PFSK-1 (cell line): ENCODE data around the gene SERPINI1.

Experiments
- FOXP2 ChIP-seq: optimal IDR thresholded peaks from 2 replicates; pipeline ENCODE3; 2011; ENCODE audit warnings: borderline replicate concordance, control low read depth, inconsistent platforms; ENCODE audit not compliant: insufficient read depth; ENCODE audit errors: extremely low read length, extremely low read depth
- POLR2AphosphoS5 ChIP-seq: IDR thresholded peaks from 2 replicates; pipeline ENCODE4 v1.6.1; 2012; ENCODE audit warnings: low read depth, mild to moderate bottlenecking, control low read depth, low read length, moderate library complexity
- SIN3A ChIP-seq: IDR thresholded peaks from 2 replicates; pipeline ENCODE4 v1.6.1; 2012; ENCODE audit warnings: mild to moderate bottlenecking, low read length, moderate library complexity, borderline replicate concordance; ENCODE audit not compliant: insufficient read depth
- TAF1 ChIP-seq: IDR thresholded peaks from 2 replicates; pipeline ENCODE4 v1.6.1; 2012; ENCODE audit warnings: low read length, control low read depth, borderline replicate concordance; ENCODE audit not compliant: insufficient read depth
- TF ChIP-seq, protein P1 (sequence below), 2 experiments: IDR thresholded peaks; 2 replicates each; pipeline versions ENCODE4 v1.6.1 to v1.8.0; 2011 to 2012; ENCODE audit warnings: low read depth in 2 of 2, low read length in 2 of 2, control low read depth in 1 of 2, inconsistent platforms in 1 of 2, mild to moderate bottlenecking in 1 of 2, moderate library complexity in 1 of 2; ENCODE audit not compliant: insufficient read depth in 1 of 2

SERPINI1 gene

DNA sequence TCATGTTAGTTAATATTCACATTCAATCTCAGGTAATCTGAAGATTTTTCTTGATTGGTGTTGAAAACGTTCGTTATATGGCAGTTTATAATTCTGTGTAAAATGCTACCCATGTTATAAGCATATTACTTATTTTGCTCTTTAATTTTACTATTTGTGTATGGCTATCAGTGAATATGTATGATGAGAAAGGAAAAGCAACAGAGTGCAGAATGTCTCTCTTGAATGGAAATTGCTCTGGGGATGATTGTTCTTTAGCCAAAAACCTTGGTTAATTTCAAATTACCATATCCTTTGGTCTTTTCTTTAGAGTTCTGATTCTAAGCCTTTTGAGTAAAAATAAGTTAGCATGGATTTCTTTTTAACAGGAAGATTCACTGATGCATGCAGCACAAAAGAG, 2.5 kb downstream of the SERPINI1 start:
- TF ChIP-seq, protein P1, sequence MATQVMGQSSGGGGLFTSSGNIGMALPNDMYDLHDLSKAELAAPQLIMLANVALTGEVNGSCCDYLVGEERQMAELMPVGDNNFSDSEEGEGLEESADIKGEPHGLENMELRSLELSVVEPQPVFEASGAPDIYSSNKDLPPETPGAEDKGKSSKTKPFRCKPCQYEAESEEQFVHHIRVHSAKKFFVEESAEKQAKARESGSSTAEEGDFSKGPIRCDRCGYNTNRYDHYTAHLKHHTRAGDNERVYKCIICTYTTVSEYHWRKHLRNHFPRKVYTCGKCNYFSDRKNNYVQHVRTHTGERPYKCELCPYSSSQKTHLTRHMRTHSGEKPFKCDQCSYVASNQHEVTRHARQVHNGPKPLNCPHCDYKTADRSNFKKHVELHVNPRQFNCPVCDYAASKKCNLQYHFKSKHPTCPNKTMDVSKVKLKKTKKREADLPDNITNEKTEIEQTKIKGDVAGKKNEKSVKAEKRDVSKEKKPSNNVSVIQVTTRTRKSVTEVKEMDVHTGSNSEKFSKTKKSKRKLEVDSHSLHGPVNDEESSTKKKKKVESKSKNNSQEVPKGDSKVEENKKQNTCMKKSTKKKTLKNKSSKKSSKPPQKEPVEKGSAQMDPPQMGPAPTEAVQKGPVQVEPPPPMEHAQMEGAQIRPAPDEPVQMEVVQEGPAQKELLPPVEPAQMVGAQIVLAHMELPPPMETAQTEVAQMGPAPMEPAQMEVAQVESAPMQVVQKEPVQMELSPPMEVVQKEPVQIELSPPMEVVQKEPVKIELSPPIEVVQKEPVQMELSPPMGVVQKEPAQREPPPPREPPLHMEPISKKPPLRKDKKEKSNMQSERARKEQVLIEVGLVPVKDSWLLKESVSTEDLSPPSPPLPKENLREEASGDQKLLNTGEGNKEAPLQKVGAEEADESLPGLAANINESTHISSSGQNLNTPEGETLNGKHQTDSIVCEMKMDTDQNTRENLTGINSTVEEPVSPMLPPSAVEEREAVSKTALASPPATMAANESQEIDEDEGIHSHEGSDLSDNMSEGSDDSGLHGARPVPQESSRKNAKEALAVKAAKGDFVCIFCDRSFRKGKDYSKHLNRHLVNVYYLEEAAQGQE (IDR thresholded peaks at IDR 0.05; ENCODE audit: insufficient read depth in 1 of 2, low read depth in 2 of 2, low read length in 2 of 2), result no peak

DNA sequence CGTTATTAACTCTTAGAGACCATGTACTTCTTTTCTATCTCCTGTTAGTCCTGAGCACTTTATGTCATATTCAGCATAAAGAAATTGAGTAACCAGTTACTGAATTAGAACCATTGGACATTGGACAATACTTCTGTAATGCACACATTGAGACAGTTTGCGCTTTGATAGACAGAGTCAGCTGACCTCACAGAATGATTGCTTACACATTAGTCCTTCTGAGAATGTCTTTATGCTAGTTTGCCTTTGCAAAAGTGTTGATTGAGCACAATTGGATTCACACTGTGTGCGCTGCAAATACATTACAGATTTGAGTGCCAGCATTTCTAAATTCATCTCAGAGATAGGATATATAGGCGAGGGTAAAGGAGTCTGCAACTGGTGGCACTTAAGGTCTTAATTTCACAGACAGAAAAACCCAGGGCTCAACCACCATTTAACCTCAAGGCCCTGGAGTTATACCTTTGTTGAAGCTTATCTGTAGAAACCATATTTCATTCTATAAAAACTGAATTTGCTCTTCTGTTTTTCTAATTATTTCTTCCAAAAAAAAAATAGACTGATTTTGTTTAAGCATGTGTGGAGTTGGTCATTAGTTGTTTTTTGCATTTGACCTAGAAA, 3.8 kb downstream of the SERPINI1 start:
- TF ChIP-seq FOXP2 (no peak), POLR2AphosphoS5 (no peak), TAF1 (no peak), SIN3A (no peak)
- TF ChIP-seq, protein P1 (IDR thresholded peaks at IDR 0.05; ENCODE audit: insufficient read depth in 1 of 2, low read depth in 2 of 2, low read length in 2 of 2), result no peak

DNA sequence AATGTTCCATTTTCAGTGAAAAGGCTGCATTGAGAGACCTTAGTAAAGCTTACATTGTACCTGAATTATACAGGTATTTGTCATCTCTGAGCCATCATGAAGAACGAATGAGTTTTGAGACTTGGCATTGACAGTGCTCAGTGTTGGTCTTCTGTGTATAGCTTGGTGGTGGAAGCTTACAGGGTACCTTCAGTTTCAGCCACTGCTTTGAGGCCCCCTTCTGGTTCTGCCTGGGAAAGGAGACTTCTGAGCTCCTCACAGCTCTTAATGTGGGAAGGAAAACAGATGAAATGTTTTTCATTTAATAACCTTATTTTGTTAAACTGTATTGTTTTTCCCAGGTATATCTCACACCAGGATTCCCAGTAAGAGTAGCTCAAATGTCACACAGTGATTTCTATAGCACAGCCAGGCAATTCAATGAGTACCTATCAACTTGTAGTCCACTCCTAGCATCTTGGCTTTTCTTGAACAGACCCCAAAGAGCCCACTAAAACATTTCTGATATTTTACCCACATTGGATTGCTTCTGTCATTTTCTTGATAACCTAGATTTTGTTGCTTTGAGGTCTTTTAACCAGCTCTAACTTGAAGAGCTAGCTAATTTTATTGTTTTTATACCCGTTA, 5.6 kb downstream of the SERPINI1 start:
- no peak for TF ChIP-seq TAF1
- no peak for TF ChIP-seq POLR2AphosphoS5
- no peak for TF ChIP-seq FOXP2
- no peak for TF ChIP-seq SIN3A
- TF ChIP-seq, protein P1 (IDR thresholded peaks at IDR 0.05; ENCODE audit: insufficient read depth in 1 of 2, low read depth in 2 of 2, low read length in 2 of 2), result no peak

DNA sequence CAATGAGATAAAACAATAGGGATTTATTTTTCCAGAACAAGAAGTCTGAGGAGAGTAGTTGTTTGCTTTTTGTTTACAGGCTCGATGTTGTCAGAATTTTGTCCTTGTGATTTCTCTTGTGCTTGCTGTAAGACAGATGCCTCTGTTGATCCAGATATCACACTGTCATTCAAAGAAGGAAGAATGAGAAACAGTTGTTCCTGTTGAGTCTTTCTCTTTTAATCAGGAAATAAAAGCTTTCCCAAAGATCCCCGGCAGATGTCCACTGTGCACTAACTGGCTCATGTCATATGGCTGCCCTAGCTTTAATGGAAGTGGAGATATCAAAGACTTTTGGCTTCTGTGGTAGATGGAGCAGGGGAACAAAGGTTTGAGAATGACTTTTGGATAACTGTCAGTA, 6.8 kb downstream of the SERPINI1 start:
- TF ChIP-seq TAF1 (no peak), POLR2AphosphoS5 (no peak)
- TF ChIP-seq, protein P1 (IDR thresholded peaks at IDR 0.05; ENCODE audit: insufficient read depth in 1 of 2, low read depth in 2 of 2, low read length in 2 of 2), result no peak

DNA sequence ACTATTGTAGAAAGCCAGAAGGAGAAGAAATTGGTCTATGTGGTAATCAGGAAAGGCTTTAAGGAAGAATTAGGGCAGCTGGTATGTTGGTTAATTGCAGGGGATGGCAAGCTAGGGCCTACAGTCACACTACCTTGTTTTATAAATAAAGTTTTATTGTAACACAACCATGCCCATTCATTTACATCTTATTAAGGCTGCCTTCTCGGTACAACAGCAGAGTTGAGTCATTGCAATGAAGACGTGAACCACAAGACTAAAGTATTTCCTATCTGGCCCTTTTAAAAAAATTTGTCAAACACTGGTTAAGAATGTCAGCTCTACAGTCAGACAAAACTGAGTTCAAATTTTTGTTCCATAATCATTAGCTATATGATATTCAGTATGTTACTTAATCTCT, 8.3 kb downstream of the SERPINI1 start:
- TF ChIP-seq TAF1 (no peak), POLR2AphosphoS5 (no peak), FOXP2 (no peak), SIN3A (no peak)
- TF ChIP-seq, protein P1 (IDR thresholded peaks at IDR 0.05; ENCODE audit: insufficient read depth in 1 of 2, low read depth in 2 of 2, low read length in 2 of 2), result no peak
